NCI-H526 treated with DMSO at 0.1 percent for 48 hours (cell line): ENCODE measurements around the gene POLH.
"Not testable (repeated sequence)": the region's sequence is repeated elsewhere in the genome, so short reads cannot be mapped to it uniquely, and the experiment has no call there.

ENCODE experiments used
- DNase-seq: peaks from one replicate; lab custom pipeline; 2025; lab: John Stamatoyannopoulos, UW

Gene POLH

GRCh38 chr6:43630980-43631619 lies 55.1 kb downstream of the POLH start:
- DNase-seq = no peak

- DNase-seq = not testable (repeated sequence)
Observed at GRCh38 chr6:43633002-43633401, 57.0 kb downstream of the POLH start.

GRCh38 chr6:43634702-43635303 lies 58.8 kb downstream of the POLH start:
- DNase-seq = no peak

GRCh38 chr6:43635387-43636307 lies 59.7 kb downstream of the POLH start, which contains the start of gene MAD2L1BP:
Gene MAD2L1BP, plus strand, starts transcription at chr6:43635840. Its CDS starts 36 bp downstream, at chr6:43635876.
- DNase-seq = peak; percentile 48

GRCh38 chr6:43636308-43636659 lies 60.3 kb downstream of the POLH start:
- DNase-seq = no peak

DNA sequence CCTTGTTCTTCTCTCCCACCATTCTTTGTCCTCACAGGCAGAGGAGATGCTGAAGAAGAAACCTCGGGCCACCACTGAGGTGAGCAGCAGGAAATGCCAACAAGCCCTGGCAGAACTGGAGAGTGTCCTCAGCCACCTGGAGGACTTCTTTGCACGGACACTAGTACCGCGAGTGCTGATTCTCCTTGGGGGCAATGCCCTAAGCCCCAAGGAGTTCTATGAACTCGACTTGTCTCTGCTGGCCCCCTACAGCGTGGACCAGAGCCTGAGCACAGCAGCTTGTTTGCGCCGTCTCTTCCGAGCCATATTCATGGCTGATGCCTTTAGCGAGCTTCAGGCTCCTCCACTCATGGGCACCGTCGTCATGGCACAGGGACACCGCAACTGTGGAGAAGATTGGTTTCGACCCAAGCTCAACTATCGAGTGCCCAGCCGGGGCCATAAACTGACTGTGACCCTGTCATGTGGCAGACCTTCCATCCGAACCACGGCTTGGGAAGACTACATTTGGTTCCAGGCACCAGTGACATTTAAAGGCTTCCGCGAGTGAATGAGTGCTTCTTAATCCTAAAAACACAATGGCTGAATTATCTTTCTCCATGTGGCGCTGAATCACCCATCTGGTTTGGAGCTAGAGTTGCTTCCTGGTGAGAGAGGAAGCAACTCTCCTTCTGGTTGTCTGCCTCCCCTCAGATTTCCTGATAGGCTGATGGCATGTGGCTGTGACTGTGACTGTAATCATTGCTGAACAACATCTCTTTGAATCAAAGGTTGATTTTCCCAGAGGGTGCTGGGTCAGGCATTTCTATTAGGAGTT lies 64.2 kb downstream of the POLH start:
- no peak for DNase-seq

DNA sequence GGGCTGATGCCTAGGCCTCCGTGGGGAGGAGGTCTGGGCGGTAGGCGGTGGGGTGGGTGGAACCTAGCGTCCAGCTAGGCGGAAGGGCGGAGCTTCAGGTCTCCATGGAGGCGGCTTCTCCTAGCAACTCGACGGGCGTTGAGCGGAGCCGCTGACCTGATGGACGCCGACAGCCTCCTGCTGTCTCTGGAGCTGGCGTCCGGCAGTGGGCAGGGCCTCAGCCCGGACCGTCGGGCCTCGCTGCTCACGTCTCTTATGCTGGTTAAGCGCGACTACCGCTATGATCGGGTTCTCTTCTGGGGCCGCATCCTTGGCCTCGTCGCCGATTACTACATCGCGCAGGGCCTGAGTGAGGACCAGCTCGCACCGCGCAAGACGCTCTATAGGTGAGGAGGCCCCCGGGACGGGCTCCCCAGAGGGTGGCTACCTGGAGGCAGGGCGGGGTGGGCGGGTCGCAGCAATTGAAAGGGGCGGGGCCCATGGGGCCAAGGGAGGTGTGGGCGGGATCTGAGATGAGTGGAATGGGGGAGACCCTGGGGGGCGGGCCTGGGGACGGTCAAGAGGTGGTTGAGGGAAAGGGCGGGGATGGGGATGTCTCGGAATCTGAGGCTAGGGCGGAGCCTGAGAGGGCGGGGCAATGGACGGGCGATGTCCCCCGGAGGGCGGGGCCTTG lies 69.1 kb downstream of the POLH start, which contains the start of gene RSPH9:
RSPH9 (plus strand) TSS at position 97 of the 673 bp plus-strand sequence; CDS start at position 160, 63 bp downstream.
- peak; percentile 55 for DNase-seq

GRCh38 chr6:43645613-43645964 lies 69.6 kb downstream of the POLH start:
- no peak for DNase-seq

DNA sequence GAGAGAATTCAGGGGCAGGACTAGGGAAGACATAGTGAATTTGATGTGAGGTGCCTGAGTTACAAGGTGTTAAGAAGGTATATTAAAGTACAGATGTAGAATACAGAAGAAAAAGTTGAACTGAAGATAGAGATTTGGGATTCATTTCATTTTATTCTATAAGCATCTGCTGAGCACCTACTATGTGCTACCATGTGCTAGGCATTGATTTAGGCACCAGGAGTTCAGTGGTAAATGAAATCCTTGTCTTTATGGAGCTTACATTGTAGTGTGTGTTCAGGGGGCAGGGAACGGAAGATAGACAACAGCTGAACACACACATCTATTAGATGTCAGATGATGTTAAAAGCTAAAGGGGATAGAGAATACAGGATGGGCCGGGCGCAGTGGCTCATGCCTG lies 71.6 kb downstream of the POLH start:
- no peak for DNase-seq

DNA sequence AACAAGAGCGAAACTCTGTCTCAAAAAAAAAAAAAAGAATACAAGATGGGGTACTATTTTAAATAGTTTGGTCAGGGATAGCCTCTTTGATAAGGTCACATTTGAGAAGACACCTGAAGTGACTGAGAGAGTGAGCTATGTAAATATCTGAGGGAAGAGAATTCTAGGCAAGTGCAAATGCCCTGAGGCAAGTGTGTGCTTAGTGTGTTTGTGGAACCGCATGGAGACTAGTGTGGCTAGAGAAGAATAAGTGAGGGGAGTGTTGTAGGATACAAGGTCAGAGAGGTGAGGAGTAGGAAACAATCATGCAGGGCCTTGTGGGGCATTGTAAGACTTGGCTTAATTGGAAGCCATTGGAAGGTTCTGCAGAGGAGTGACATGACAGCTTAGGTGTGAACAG lies 72.3 kb downstream of the POLH start:
- DNase-seq = no peak

GRCh38 chr6:43652822-43653221 lies 76.8 kb downstream of the POLH start:
- not testable (repeated sequence) for DNase-seq

DNA sequence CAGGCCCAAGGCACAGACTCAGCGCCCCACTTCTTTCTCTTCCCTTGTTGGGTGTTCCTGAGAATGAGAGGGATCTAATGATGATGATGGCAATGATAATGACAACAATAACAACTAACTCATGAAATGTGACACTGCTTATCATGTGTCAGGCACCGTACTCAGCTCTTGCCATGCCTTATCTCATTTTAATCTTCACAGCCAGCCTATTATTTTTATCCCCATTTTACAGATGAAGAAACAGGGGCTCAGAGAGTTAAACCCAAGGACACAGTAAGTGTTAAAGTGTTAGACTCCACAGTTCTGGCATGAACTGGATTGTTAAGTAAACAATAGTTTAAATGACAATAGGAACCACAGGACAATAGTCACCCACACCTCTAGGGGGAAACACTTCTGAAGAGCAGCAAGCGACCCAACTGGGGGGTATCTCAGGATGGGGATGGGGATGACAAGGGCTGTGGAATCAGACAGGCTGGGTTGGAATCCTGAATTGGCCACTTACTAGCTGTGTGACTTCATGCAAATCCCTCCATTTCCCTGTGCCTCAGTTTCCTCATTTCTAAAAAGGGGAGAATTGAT lies 81.3 kb downstream of the POLH start:
- DNase-seq = no peak

DNA sequence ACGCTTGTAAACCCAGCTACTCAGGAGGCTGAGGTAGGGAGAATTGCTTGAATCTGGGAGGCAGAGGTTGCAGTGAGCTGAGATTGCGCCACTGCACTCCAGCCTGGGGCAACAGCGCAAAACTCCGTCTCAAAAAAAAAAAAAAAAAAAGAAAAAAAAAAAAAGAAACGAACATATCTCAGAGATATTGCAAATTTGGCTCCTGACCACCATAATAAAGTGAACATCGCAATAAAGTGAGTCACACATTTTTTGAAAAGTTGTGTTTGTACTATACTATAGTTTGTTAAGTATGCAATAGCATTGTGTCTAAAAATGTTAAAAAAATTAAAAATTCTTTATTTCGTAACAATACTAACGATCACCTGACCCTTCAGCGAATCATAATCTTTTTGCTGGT lies 82.2 kb downstream of the POLH start:
- DNase-seq = no peak

DNA sequence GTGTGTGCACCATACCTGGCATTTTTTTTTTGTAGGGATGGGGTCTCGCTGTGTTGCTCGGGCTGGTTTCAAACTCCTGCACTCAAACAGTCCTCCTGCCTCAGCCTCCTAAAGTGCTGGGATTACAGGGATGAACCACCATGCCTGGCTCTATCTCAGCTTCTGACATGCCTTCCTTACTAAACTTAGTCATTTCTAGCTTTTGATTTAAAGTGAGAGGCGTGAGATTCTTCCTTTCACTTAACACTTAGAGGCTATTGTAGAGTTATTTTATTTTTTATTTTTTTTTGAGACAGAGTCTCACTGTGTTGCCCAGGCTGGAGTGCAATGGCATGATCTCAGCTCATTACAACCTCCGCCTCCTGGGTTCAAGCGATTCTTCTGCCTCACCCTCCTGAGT lies 87.0 kb downstream of the POLH start:
- DNase-seq = not testable (repeated sequence)
